Measurements from ENCODE around the gene MALRD1.

DNA sequence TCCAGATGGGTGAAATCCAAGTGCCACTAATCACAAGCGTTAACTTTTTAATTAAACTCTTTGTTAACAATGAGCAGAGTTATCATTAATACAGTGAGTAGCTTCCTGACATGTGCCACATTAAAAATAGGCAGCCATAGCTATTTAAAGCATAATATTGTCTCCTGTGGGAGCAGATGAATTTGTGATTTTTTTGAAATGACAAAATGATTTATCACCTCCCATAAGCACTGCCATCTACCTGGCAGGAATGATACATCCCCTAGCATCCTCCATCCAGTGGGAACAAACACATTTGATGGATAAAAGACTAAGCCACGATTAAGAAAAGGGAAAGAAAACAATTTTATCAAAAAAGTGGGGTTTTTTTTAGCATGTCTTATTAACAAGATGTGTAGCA is 605.3 kb downstream of the MALRD1 start:
- TF ChIP-seq, protein P1, sequence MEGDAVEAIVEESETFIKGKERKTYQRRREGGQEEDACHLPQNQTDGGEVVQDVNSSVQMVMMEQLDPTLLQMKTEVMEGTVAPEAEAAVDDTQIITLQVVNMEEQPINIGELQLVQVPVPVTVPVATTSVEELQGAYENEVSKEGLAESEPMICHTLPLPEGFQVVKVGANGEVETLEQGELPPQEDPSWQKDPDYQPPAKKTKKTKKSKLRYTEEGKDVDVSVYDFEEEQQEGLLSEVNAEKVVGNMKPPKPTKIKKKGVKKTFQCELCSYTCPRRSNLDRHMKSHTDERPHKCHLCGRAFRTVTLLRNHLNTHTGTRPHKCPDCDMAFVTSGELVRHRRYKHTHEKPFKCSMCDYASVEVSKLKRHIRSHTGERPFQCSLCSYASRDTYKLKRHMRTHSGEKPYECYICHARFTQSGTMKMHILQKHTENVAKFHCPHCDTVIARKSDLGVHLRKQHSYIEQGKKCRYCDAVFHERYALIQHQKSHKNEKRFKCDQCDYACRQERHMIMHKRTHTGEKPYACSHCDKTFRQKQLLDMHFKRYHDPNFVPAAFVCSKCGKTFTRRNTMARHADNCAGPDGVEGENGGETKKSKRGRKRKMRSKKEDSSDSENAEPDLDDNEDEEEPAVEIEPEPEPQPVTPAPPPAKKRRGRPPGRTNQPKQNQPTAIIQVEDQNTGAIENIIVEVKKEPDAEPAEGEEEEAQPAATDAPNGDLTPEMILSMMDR (IDR thresholded peaks at IDR 0.05; ENCODE audit: insufficient read depth, low read depth, low read length) = no peak
- TF ChIP-seq EZH2 (IDR thresholded peaks at IDR 0.05; ENCODE audit: insufficient read depth, low read length) = no peak
